Measurements from ENCODE around the gene TBC1D4.

Gene TBC1D4

GRCh38 chr13:75468602-75469001 is 13.4 kb downstream of the TBC1D4 start:
- Histone ChIP-seq H3K9ac (ENCODE audit: insufficient read length) (no peak overlapping the region), H3K4me3 (no peak overlapping the region), H3K27ac (no peak overlapping the region), H3K9me3 (ENCODE audit: low read depth, low read length) (no peaks in the 10 kb centered on the region; the same call in 1 of the 2 replicates), H3K36me3 (ENCODE audit: insufficient read depth, low read length) (peaks cover 4% of the 10 kb centered on the region; the same call in 1 of the 2 replicates)
- TF ChIP-seq EZH2 (IDR thresholded peaks at IDR 0.05) (no peak), POLR2AphosphoS5 (IDR thresholded peaks at IDR 0.05; ENCODE audit: borderline replicate concordance, low read depth, low read length) (no peak), FOXP2 (optimal IDR thresholded peaks at IDR 0.05; ENCODE audit: control extremely low read depth, extremely low read length, insufficient read depth) (no peak)
- no peak for DNase-seq (ENCODE audit: low read depth, low spot score)

- Histone ChIP-seq H3K9me3 (ENCODE audit: low read depth, low read length) (no peaks in the 10 kb centered on the region; the same call in 1 of the 2 replicates), H3K9ac (ENCODE audit: insufficient read length) (no peak overlapping the region), H3K4me3 (no peak overlapping the region), H3K27ac (no peak overlapping the region), H3K36me3 (ENCODE audit: insufficient read depth, low read length) (peaks cover 4% of the 10 kb centered on the region; the same call in 1 of the 2 replicates)
- no peak for TF ChIP-seq EZH2 (IDR thresholded peaks at IDR 0.05)
- no peak for DNase-seq (ENCODE audit: low read depth, low spot score)
Measured at GRCh38 chr13:75468098-75468497, 13.9 kb downstream of the TBC1D4 start.

- Histone ChIP-seq H3K9me3 (ENCODE audit: low read depth, low read length) (no peaks in the 10 kb centered on the region; the same call in 1 of the 2 replicates), H3K4me3 (no peak overlapping the region), H3K9ac (ENCODE audit: insufficient read length) (no peak overlapping the region), H3K36me3 (ENCODE audit: insufficient read depth, low read length) (peaks cover 4% of the 10 kb centered on the region; the same call in 1 of the 2 replicates), H3K27ac (no peak overlapping the region)
- no peak for TF ChIP-seq FOXP2 (optimal IDR thresholded peaks at IDR 0.05; ENCODE audit: control extremely low read depth, extremely low read length, insufficient read depth)
- TF ChIP-seq POLR2AphosphoS5 (IDR thresholded peaks at IDR 0.05; ENCODE audit: borderline replicate concordance, low read depth, low read length) = no peak
- DNase-seq (ENCODE audit: low read depth, low spot score) = no peak
Measured at GRCh38 chr13:75467040-75467728, 14.8 kb downstream of the TBC1D4 start.

- peaks cover 4% of the 10 kb centered on the region; the same call in 1 of the 2 replicates for H3K36me3 ChIP-seq (ENCODE audit: insufficient read depth, low read length)
- no peak overlapping the region for H3K9ac ChIP-seq (ENCODE audit: insufficient read length)
- no peak for TF ChIP-seq EZH2 (IDR thresholded peaks at IDR 0.05)
- no peak for TF ChIP-seq POLR2AphosphoS5 (IDR thresholded peaks at IDR 0.05; ENCODE audit: borderline replicate concordance, low read depth, low read length)
- TF ChIP-seq FOXP2 (optimal IDR thresholded peaks at IDR 0.05; ENCODE audit: control extremely low read depth, extremely low read length, insufficient read depth) = no peak
- H3K4me3 ChIP-seq = no peak overlapping the region
- H3K27ac ChIP-seq = no peak overlapping the region
- no peak for DNase-seq (ENCODE audit: low read depth, low spot score)
- no peaks in the 10 kb centered on the region; the same call in 1 of the 2 replicates for H3K9me3 ChIP-seq (ENCODE audit: low read depth, low read length)
Measured at GRCh38 chr13:75465236-75465635, 16.7 kb downstream of the TBC1D4 start.

GRCh38 chr13:75461314-75461713 is 20.7 kb downstream of the TBC1D4 start:
- Histone ChIP-seq H3K27ac (no peak overlapping the region), H3K9ac (ENCODE audit: insufficient read length) (no peak overlapping the region), H3K9me3 (ENCODE audit: low read depth, low read length) (no peaks in the 10 kb centered on the region; the same call in 1 of the 2 replicates), H3K36me3 (ENCODE audit: insufficient read depth, low read length) (peaks cover 4% of the 10 kb centered on the region; the same call in 1 of the 2 replicates), H3K4me3 (no peak overlapping the region)
- TF ChIP-seq POLR2AphosphoS5 (IDR thresholded peaks at IDR 0.05; ENCODE audit: borderline replicate concordance, low read depth, low read length) = no peak
- TF ChIP-seq FOXP2 (optimal IDR thresholded peaks at IDR 0.05; ENCODE audit: control extremely low read depth, extremely low read length, insufficient read depth) = no peak
- TF ChIP-seq EZH2 (IDR thresholded peaks at IDR 0.05) = no peak
- no peak for DNase-seq (ENCODE audit: low read depth, low spot score)

- H3K4me3 ChIP-seq = no peak overlapping the region
- no peak for TF ChIP-seq FOXP2 (optimal IDR thresholded peaks at IDR 0.05; ENCODE audit: control extremely low read depth, extremely low read length, insufficient read depth)
- TF ChIP-seq POLR2AphosphoS5 (IDR thresholded peaks at IDR 0.05; ENCODE audit: borderline replicate concordance, low read depth, low read length) = no peak
- no peak for TF ChIP-seq EZH2 (IDR thresholded peaks at IDR 0.05)
- no peak overlapping the region for H3K27ac ChIP-seq
- no peaks in the 10 kb centered on the region; the same call in 1 of the 2 replicates for H3K9me3 ChIP-seq (ENCODE audit: low read depth, low read length)
- no peak overlapping the region for H3K9ac ChIP-seq (ENCODE audit: insufficient read length)
- no peak for DNase-seq (ENCODE audit: low read depth, low spot score)
- peaks cover 4% of the 10 kb centered on the region; the same call in 1 of the 2 replicates for H3K36me3 ChIP-seq (ENCODE audit: insufficient read depth, low read length)
Measured at GRCh38 chr13:75460644-75461043, 21.3 kb downstream of the TBC1D4 start.

- TF ChIP-seq FOXP2 (optimal IDR thresholded peaks at IDR 0.05; ENCODE audit: control extremely low read depth, extremely low read length, insufficient read depth) = no peak
- H3K36me3 ChIP-seq (ENCODE audit: insufficient read depth, low read length) = no peaks in the 10 kb centered on the region
Measured at GRCh38 chr13:75458696-75459422, 23.1 kb downstream of the TBC1D4 start.

GRCh38 chr13:75455962-75456361 is 26.0 kb downstream of the TBC1D4 start:
- no peak for TF ChIP-seq EZH2 (IDR thresholded peaks at IDR 0.05)
- TF ChIP-seq POLR2AphosphoS5 (IDR thresholded peaks at IDR 0.05; ENCODE audit: borderline replicate concordance, low read depth, low read length) = no peak
- no peak for TF ChIP-seq FOXP2 (optimal IDR thresholded peaks at IDR 0.05; ENCODE audit: control extremely low read depth, extremely low read length, insufficient read depth)
- Histone ChIP-seq H3K9me3 (ENCODE audit: low read depth, low read length) (no peaks in the 10 kb centered on the region), H3K4me3 (no peak overlapping the region), H3K27ac (no peak overlapping the region), H3K36me3 (ENCODE audit: insufficient read depth, low read length) (no peaks in the 10 kb centered on the region), H3K9ac (ENCODE audit: insufficient read length) (no peak overlapping the region)
- no peak for DNase-seq (ENCODE audit: low read depth, low spot score)

More at GRCh38 chr13:75458696-75459422, 23.1 kb downstream of the TBC1D4 start:
- H3K9ac ChIP-seq (ENCODE audit: insufficient read length) = no peak overlapping the region
- H3K9me3 ChIP-seq (ENCODE audit: low read depth, low read length) = no peaks in the 10 kb centered on the region
- H3K4me3 ChIP-seq = no peak overlapping the region
- no peak for DNase-seq (ENCODE audit: low read depth, low spot score)
- no peak overlapping the region for H3K27ac ChIP-seq

Data from SK-N-MC (cell line).